Panc1 (cell line): Measurements from ENCODE around the gene LDLRAD4.

ENCODE experiments used
- POLR2AphosphoS5 ChIP-seq: IDR thresholded peaks from 2 replicates; pipeline ENCODE4 v1.6.1; 2012; ENCODE audit warnings: mild to moderate bottlenecking, low read depth, low read length, moderate library complexity
- TF ChIP-seq, protein P1 (sequence below): fragments of 450-650 bp; IDR thresholded peaks from 2 replicates; pipeline ENCODE4 v1.5.1; 2017; ENCODE audit warnings: mild to moderate bottlenecking
- TF ChIP-seq, protein P2 (sequence below), 2 experiments: IDR thresholded peaks; 2 replicates each; pipeline ENCODE4 v1.6.1; 2011 to 2012; ENCODE audit warnings: low read depth in 2 of 2, control low read depth in 1 of 2, low read length in 1 of 2, mild to moderate bottlenecking in 1 of 2, moderate library complexity in 1 of 2; ENCODE audit not compliant: insufficient read depth in 1 of 2

DNA sequence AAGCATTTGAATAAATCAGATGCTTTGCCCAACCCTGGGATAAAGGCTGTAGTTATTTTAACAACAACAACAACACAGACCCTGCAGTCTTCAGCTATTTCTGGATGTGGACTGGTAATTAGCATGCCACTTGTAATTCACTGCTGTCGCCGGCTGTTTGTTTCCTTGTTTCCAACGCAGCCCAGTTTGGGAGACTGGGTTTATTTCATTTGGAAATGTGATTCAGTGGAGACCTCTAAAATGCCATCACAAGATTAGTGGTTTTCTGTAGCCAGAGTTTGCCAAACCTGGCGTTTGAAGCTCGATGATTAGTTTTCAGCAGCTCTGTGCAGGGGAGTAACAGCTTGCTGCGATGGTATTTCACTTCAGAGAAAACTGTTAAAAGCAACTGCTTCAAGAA, 83.5 kb downstream of the LDLRAD4 start:
- TF ChIP-seq, protein P1, sequence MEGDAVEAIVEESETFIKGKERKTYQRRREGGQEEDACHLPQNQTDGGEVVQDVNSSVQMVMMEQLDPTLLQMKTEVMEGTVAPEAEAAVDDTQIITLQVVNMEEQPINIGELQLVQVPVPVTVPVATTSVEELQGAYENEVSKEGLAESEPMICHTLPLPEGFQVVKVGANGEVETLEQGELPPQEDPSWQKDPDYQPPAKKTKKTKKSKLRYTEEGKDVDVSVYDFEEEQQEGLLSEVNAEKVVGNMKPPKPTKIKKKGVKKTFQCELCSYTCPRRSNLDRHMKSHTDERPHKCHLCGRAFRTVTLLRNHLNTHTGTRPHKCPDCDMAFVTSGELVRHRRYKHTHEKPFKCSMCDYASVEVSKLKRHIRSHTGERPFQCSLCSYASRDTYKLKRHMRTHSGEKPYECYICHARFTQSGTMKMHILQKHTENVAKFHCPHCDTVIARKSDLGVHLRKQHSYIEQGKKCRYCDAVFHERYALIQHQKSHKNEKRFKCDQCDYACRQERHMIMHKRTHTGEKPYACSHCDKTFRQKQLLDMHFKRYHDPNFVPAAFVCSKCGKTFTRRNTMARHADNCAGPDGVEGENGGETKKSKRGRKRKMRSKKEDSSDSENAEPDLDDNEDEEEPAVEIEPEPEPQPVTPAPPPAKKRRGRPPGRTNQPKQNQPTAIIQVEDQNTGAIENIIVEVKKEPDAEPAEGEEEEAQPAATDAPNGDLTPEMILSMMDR, result no peak
- TF ChIP-seq POLR2AphosphoS5, result no peak
- TF ChIP-seq, protein P2, sequence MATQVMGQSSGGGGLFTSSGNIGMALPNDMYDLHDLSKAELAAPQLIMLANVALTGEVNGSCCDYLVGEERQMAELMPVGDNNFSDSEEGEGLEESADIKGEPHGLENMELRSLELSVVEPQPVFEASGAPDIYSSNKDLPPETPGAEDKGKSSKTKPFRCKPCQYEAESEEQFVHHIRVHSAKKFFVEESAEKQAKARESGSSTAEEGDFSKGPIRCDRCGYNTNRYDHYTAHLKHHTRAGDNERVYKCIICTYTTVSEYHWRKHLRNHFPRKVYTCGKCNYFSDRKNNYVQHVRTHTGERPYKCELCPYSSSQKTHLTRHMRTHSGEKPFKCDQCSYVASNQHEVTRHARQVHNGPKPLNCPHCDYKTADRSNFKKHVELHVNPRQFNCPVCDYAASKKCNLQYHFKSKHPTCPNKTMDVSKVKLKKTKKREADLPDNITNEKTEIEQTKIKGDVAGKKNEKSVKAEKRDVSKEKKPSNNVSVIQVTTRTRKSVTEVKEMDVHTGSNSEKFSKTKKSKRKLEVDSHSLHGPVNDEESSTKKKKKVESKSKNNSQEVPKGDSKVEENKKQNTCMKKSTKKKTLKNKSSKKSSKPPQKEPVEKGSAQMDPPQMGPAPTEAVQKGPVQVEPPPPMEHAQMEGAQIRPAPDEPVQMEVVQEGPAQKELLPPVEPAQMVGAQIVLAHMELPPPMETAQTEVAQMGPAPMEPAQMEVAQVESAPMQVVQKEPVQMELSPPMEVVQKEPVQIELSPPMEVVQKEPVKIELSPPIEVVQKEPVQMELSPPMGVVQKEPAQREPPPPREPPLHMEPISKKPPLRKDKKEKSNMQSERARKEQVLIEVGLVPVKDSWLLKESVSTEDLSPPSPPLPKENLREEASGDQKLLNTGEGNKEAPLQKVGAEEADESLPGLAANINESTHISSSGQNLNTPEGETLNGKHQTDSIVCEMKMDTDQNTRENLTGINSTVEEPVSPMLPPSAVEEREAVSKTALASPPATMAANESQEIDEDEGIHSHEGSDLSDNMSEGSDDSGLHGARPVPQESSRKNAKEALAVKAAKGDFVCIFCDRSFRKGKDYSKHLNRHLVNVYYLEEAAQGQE (IDR thresholded peaks at IDR 0.05; ENCODE audit: insufficient read depth in 1 of 2, low read depth in 2 of 2, low read length in 1 of 2), result no peak
